HEK293 (cell line): Measurements from ENCODE around the gene DMD.

ENCODE experiments used
- CTCF ChIA-PET: fragments of 350-600 bp; formaldehyde crosslinking; extraction: SDS; loops from one replicate; lab custom pipeline; 2021; ENCODE audit warnings: antibody characterized with exemption; lab: Yijun Ruan, JAX
- POLR2A ChIA-PET: fragments of 300-600 bp; formaldehyde crosslinking; extraction: SDS; loops from one replicate; lab custom pipeline; 2020; ENCODE audit warnings: antibody characterized with exemption, inconsistent platforms; lab: Yijun Ruan, JAX
- H3K27ac ChIP-seq: fragments of 200-500 bp; sonication (Bioruptor generic); 2 replicates; pipeline ENCODE4 v1.5.1; 2014; ENCODE audit warnings: low read depth, low read length, control low read depth, inconsistent platforms; ENCODE audit errors: extremely low read depth
- H3K36me3 ChIP-seq, 2 experiments: fragments of 200-500 bp in 1 of 2; sonication (Bioruptor generic) in 1 of 2; 1 replicate in 1 of 2; 2 replicates in 1 of 2; pipeline ENCODE4 v1.5.1; 2014 to 2017; ENCODE audit warnings: inconsistent platforms in 2 of 2, low read length in 2 of 2; ENCODE audit not compliant: control insufficient read depth in 2 of 2, insufficient read depth in 1 of 2
- H3K4me1 ChIP-seq: fragments of 200-500 bp; sonication (Bioruptor generic); 2 replicates; pipeline ENCODE4 v1.5.1; 2014; ENCODE audit warnings: mild to moderate bottlenecking, low read length, inconsistent platforms; ENCODE audit not compliant: control insufficient read depth, insufficient read depth
- H3K4me3 ChIP-seq: 2 replicates; pipeline ENCODE4 v1.5.1; 2011; ENCODE audit warnings: low read depth, mild to moderate bottlenecking, control low read depth, low read length, moderate library complexity
- H3K9me3 ChIP-seq: fragments of 200-500 bp; sonication (Bioruptor generic); 2 replicates; pipeline ENCODE4 v1.5.1; 2014; ENCODE audit warnings: low read depth, low read length, inconsistent platforms; ENCODE audit not compliant: control insufficient read depth, insufficient read depth
- HOXD13 ChIP-seq: sonication (generic); formaldehyde crosslinking; IDR thresholded peaks from 2 replicates; pipeline ENCODE4 v1.8.0; 2022; ENCODE audit warnings: missing genetic modification reagents, borderline replicate concordance
- PRDM1 ChIP-seq: fragments of 450-650 bp; formaldehyde crosslinking; IDR thresholded peaks from 2 replicates; pipeline ENCODE4; 2016; ENCODE audit warnings: missing biosample characterization, missing genetic modification characterization
- SALL2 ChIP-seq: fragments of 450-650 bp; formaldehyde crosslinking; IDR thresholded peaks from 2 replicates; pipeline ENCODE4 v1.5.0; 2017; ENCODE audit warnings: missing biosample characterization, mild to moderate bottlenecking, missing genetic modification characterization, borderline replicate concordance
- SP2 ChIP-seq: fragments of 450-650 bp; formaldehyde crosslinking; IDR thresholded peaks from 2 replicates; pipeline ENCODE4 v1.5.1; 2016; ENCODE audit warnings: missing biosample characterization, missing genetic modification characterization
- SP7 ChIP-seq: fragments of 450-650 bp; formaldehyde crosslinking; IDR thresholded peaks from 2 replicates; pipeline ENCODE4 v1.5.1; 2016; ENCODE audit warnings: missing biosample characterization, missing genetic modification characterization
- TCF7L2 ChIP-seq: IDR thresholded peaks from 2 replicates; pipeline ENCODE4 v1.6.1; 2011; ENCODE audit warnings: low read depth, mild to moderate bottlenecking, inconsistent platforms, low read length, moderate library complexity, borderline replicate concordance
- TRIM28 ChIP-seq: IDR thresholded peaks from 2 replicates; pipeline ENCODE4 v1.6.1; 2011; ENCODE audit warnings: low read length, control low read depth, borderline replicate concordance
- WT1 ChIP-seq: fragments of 450-650 bp; formaldehyde crosslinking; IDR thresholded peaks from 2 replicates; pipeline ENCODE4 v1.5.1; 2016; ENCODE audit warnings: missing biosample characterization, missing genetic modification characterization
- YY1 ChIP-seq: fragments of 450-650 bp; formaldehyde crosslinking; IDR thresholded peaks from 2 replicates; pipeline ENCODE4 v1.5.1; 2018; ENCODE audit warnings: missing biosample characterization, missing genetic modification characterization
- ZBTB21 ChIP-seq: fragments of 450-650 bp; formaldehyde crosslinking; IDR thresholded peaks from 2 replicates; pipeline ENCODE4 v1.5.1; 2017; ENCODE audit warnings: missing biosample characterization, missing genetic modification characterization
- ZBTB7A ChIP-seq: fragments of 450-650 bp; formaldehyde crosslinking; IDR thresholded peaks from 2 replicates; pipeline ENCODE4 v1.5.1; 2016; ENCODE audit warnings: low read depth, missing biosample characterization, missing genetic modification characterization
- ZEB2 ChIP-seq: fragments of 450-650 bp; formaldehyde crosslinking; IDR thresholded peaks from 2 replicates; pipeline ENCODE4 v1.5.1; 2016; ENCODE audit warnings: missing biosample characterization, missing genetic modification characterization
- ZNF112 ChIP-seq: fragments of 450-650 bp; formaldehyde crosslinking; IDR thresholded peaks from 2 replicates; pipeline ENCODE4 v1.5.0; 2017; ENCODE audit warnings: missing biosample characterization, missing genetic modification characterization
- ZNF138 ChIP-seq: fragments of 450-650 bp; formaldehyde crosslinking; IDR thresholded peaks from 2 replicates; pipeline ENCODE4 v1.5.1; 2016; ENCODE audit warnings: missing biosample characterization, missing genetic modification characterization, borderline replicate concordance
- ZNF174 ChIP-seq: fragments of 450-650 bp; formaldehyde crosslinking; IDR thresholded peaks from 2 replicates; pipeline ENCODE4 v1.5.0; 2017; ENCODE audit warnings: missing biosample characterization, mild to moderate bottlenecking, missing genetic modification characterization
- ZNF221 ChIP-seq: fragments of 450-650 bp; formaldehyde crosslinking; IDR thresholded peaks from 2 replicates; pipeline ENCODE4 v1.5.1; 2017; ENCODE audit warnings: missing biosample characterization, missing genetic modification characterization, borderline replicate concordance
- ZNF292 ChIP-seq: fragments of 450-650 bp; formaldehyde crosslinking; IDR thresholded peaks from 2 replicates; pipeline ENCODE4 v1.5.1; 2016; ENCODE audit warnings: low read depth, missing biosample characterization, missing genetic modification characterization, borderline replicate concordance
- ZNF391 ChIP-seq: fragments of 450-650 bp; formaldehyde crosslinking; IDR thresholded peaks from 2 replicates; pipeline ENCODE4 v1.5.1; 2016; ENCODE audit warnings: low read depth, missing biosample characterization, missing genetic modification characterization, borderline replicate concordance
- ZNF529 ChIP-seq: fragments of 450-650 bp; formaldehyde crosslinking; IDR thresholded peaks from 2 replicates; pipeline ENCODE4 v1.5.1; 2017; ENCODE audit warnings: missing genetic modification characterization, missing biosample characterization; ENCODE audit not compliant: insufficient replicate concordance
- ZNF571 ChIP-seq: fragments of 450-650 bp; formaldehyde crosslinking; IDR thresholded peaks from 2 replicates; pipeline ENCODE4 v1.5.0; 2017; ENCODE audit warnings: missing biosample characterization, missing genetic modification characterization
- ZNF629 ChIP-seq: fragments of 450-650 bp; formaldehyde crosslinking; IDR thresholded peaks from 2 replicates; pipeline ENCODE4 v1.5.1; 2017; ENCODE audit warnings: missing biosample characterization, missing genetic modification characterization
- ZNF654 ChIP-seq: fragments of 450-650 bp; formaldehyde crosslinking; IDR thresholded peaks from 2 replicates; pipeline ENCODE4 v1.5.1; 2016; ENCODE audit warnings: low read depth, missing biosample characterization, missing genetic modification characterization
- ZNF785 ChIP-seq: fragments of 450-650 bp; formaldehyde crosslinking; IDR thresholded peaks from 2 replicates; pipeline ENCODE4 v1.5.1; 2016; ENCODE audit warnings: missing biosample characterization, missing genetic modification characterization
- TF ChIP-seq, protein P1 (sequence below): fragments of 450-650 bp; formaldehyde crosslinking; IDR thresholded peaks from 2 replicates; pipeline ENCODE4 v1.5.1; 2017; ENCODE audit warnings: missing biosample characterization, missing genetic modification characterization
- TF ChIP-seq, protein P2 (sequence below): fragments of 450-650 bp; formaldehyde crosslinking; IDR thresholded peaks from 2 replicates; pipeline ENCODE4 v1.5.1; 2016; ENCODE audit warnings: missing biosample characterization, missing genetic modification characterization
- TF ChIP-seq, protein P3 (sequence below): fragments of 450-650 bp; formaldehyde crosslinking; conservative IDR thresholded peaks from 2 replicates; pipeline ENCODE4 v1.5.1; 2016; ENCODE audit warnings: low read depth, missing biosample characterization, missing genetic modification characterization

DMD gene

DNA sequence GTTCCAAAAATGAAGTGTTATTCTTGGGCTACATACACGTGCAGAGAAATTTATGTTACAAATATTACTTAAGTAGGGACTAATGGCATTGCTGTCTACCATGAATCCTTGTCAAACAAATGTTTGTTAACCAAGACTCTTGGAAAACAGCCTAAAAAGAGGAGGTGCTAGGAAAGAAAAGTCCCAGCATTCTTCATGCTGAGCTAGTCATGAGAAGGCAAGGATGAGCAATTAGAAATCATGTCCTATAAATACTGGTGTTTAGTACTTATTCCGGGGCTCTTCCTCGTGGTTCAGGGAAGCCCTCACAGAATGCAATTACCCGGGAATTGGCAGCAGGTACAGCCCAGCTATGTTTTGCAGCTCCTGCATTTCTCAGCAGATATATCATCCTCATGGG is 1761.4 kb downstream of the DMD start (continued):
- TF ChIP-seq ZNF221 (no peak), ZNF174 (tag by site-specific recombination) (no peak), SP2 (tag by site-specific recombination) (no peak), ZNF391 (tag by site-specific recombination) (no peak)
- TF ChIP-seq, all 188 proteins: peak for 0

DNA sequence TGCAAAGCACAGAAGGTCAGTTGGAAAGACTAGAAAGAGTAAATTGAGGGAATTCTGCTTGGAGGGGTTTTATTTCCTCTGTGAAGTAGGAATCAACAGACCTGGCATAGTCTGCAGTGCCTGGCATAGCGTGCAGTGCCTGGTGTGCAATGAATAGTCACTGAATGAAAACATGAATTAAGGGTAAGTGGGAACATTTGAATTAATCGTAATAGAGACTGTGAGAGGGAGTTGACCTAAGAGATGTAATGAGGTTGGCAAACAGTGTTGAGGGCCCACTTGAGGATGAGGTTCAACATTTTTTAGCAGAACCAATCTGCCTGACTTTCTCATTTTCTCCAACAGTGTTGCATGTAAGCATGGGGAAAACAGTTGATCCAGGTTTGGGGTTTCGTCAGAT is 1762.3 kb downstream of the DMD start:
- ChIA-PET POLR2A (no interaction called here), CTCF (no interaction called here)
- H3K4me3 ChIP-seq = no peak overlapping the region
- no peaks in the 10 kb centered on the region for H3K36me3 ChIP-seq
- H3K9me3 ChIP-seq = no peaks in the 10 kb centered on the region
- H3K27ac ChIP-seq = no peak overlapping the region
- no peaks in the 10 kb centered on the region for H3K4me1 ChIP-seq
- TF ChIP-seq ZNF138 (tag by site-specific recombination) (no peak), SP7 (tag by site-specific recombination) (no peak), PRDM1 (no peak), SALL2 (no peak), ZNF654 (no peak)
- TF ChIP-seq, all 188 proteins: peak for 0

DNA sequence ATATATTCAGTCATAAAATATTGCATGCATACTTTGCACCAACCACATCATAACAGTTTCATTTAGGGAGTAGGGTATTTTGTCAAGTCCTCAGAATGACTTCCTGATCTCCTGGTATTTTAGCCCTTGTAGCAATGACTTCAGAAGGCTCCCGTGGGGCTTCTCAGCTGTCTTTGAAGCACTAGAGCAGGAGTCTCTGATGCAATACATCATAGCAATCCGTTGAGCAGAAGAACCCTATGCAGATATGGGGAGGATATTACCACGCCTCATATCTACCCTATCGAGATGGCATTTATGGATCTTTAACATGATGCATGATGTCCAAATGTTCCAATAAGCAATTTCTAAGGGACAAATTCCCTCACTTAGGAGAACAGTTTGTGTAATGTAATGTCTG is 1765.8 kb downstream of the DMD start:
- CTCF ChIA-PET = no interaction called here

DNA sequence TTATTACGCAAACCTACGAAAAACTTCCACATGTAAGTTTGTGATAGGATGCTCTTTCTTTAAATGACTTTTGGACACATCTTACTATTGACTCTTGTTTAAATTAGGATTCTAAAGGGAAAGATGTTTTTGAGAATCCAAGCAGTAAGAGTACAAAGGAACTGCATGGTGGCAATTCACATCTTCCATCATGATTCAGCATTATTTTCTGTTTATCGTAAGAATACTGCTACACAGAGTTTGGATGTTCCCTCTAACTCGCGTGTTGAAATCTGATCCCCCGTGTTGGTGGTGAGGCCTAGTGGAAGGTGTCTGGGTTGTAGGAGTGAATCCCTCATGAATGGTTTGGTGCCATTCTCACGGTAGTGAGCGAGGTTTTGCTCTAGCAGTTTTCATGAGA is 1767.7 kb downstream of the DMD start:
- H3K4me3 ChIP-seq = no peak overlapping the region
- H3K36me3 ChIP-seq = no peaks in the 10 kb centered on the region
- no peaks in the 10 kb centered on the region for H3K4me1 ChIP-seq
- POLR2A ChIA-PET = no interaction called here
- H3K27ac ChIP-seq = no peak overlapping the region
- H3K9me3 ChIP-seq = no peaks in the 10 kb centered on the region
- CTCF ChIA-PET = no interaction called here
- TF ChIP-seq, protein P1, sequence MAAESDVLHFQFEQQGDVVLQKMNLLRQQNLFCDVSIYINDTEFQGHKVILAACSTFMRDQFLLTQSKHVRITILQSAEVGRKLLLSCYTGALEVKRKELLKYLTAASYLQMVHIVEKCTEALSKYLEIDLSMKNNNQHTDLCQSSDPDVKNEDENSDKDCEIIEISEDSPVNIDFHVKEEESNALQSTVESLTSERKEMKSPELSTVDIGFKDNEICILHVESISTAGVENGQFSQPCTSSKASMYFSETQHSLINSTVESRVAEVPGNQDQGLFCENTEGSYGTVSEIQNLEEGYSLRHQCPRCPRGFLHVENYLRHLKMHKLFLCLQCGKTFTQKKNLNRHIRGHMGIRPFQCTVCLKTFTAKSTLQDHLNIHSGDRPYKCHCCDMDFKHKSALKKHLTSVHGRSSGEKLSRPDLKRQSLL = no peak
- TF ChIP-seq ZNF785 (tag by site-specific recombination) = no peak
- TF ChIP-seq ZBTB21 (tag by site-specific recombination) = no peak
- TF ChIP-seq ZBTB7A (tag by site-specific recombination) = no peak
- TF ChIP-seq ZNF174 (tag by site-specific recombination) = no peak
- TF ChIP-seq SP7 (tag by site-specific recombination) = no peak
- no peak for TF ChIP-seq ZEB2 (tag by site-specific recombination)
- TF ChIP-seq ZNF292 (tag by site-specific recombination) = no peak
- TF ChIP-seq ZNF571 (tag by site-specific recombination) = no peak
- TF ChIP-seq WT1 (tag by site-specific recombination) = no peak
- no peak for TF ChIP-seq ZNF529 (tag by site-specific recombination)
- no peak for TF ChIP-seq ZNF629
- TF ChIP-seq, protein P2, sequence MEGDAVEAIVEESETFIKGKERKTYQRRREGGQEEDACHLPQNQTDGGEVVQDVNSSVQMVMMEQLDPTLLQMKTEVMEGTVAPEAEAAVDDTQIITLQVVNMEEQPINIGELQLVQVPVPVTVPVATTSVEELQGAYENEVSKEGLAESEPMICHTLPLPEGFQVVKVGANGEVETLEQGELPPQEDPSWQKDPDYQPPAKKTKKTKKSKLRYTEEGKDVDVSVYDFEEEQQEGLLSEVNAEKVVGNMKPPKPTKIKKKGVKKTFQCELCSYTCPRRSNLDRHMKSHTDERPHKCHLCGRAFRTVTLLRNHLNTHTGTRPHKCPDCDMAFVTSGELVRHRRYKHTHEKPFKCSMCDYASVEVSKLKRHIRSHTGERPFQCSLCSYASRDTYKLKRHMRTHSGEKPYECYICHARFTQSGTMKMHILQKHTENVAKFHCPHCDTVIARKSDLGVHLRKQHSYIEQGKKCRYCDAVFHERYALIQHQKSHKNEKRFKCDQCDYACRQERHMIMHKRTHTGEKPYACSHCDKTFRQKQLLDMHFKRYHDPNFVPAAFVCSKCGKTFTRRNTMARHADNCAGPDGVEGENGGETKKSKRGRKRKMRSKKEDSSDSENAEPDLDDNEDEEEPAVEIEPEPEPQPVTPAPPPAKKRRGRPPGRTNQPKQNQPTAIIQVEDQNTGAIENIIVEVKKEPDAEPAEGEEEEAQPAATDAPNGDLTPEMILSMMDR (tag by site-specific recombination) = no peak
- TF ChIP-seq, protein P3, sequence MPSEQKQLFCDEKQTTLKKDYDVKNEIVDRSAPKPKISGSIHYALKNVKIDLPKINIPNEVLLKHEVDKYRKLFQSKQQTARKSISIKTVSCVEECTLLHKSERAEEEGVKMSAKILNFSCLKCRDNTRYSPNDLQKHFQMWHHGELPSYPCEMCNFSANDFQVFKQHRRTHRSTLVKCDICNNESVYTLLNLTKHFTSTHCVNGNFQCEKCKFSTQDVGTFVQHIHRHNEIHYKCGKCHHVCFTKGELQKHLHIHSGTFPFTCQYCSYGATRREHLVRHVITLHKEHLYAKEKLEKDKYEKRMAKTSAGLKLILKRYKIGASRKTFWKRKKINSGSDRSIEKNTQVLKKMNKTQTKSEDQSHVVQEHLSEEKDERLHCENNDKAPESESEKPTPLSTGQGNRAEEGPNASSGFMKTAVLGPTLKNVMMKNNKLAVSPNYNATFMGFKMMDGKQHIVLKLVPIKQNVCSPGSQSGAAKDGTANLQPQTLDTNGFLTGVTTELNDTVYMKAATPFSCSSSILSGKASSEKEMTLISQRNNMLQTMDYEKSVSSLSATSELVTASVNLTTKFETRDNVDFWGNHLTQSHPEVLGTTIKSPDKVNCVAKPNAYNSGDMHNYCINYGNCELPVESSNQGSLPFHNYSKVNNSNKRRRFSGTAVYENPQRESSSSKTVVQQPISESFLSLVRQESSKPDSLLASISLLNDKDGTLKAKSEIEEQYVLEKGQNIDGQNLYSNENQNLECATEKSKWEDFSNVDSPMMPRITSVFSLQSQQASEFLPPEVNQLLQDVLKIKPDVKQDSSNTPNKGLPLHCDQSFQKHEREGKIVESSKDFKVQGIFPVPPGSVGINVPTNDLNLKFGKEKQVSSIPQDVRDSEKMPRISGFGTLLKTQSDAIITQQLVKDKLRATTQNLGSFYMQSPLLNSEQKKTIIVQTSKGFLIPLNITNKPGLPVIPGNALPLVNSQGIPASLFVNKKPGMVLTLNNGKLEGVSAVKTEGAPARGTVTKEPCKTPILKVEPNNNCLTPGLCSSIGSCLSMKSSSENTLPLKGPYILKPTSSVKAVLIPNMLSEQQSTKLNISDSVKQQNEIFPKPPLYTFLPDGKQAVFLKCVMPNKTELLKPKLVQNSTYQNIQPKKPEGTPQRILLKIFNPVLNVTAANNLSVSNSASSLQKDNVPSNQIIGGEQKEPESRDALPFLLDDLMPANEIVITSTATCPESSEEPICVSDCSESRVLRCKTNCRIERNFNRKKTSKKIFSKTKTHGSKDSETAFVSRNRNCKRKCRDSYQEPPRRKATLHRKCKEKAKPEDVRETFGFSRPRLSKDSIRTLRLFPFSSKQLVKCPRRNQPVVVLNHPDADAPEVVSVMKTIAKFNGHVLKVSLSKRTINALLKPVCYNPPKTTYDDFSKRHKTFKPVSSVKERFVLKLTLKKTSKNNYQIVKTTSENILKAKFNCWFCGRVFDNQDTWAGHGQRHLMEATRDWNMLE (tag by site-specific recombination) = no peak
- no peak for TF ChIP-seq HOXD13 (CRISPR knock-in tag)
- TF ChIP-seq ZNF112 (tag by site-specific recombination) = no peak

More for the DNA sequence above, 1765.8 kb downstream of the DMD start:
- TF ChIP-seq YY1 (tag by site-specific recombination) (no peak), TRIM28 (peak; percentile 72; the same call in 1 of the 2 replicates), TCF7L2 (peak; percentile 81)
- Histone ChIP-seq H3K4me1 (no peaks in the 10 kb centered on the region), H3K27ac (no peak overlapping the region), H3K9me3 (no peaks in the 10 kb centered on the region), H3K36me3 (no peaks in the 10 kb centered on the region), H3K4me3 (no peak overlapping the region)
- POLR2A ChIA-PET = no interaction called here
